ENCODE results near the gene ZNF563. TPM values are rescaled to one million over a fixed set of nuclear protein-coding genes. Genes with fewer than 3 reads are reported as not detected.

Gene ZNF563
- total RNA-seq, 1 experiment from 2014 or later = not detected

- no peaks in the 10 kb centered on the region for H3K4me1 ChIP-seq (ENCODE audit: control insufficient read depth in 1 of 2, insufficient read depth in 2 of 2, low read length in 2 of 2)
- ChIA-PET POLR2A (no interaction called here), RAD21 (ENCODE audit: low non-redundant PET in 1 of 2, low total read pairs in 2 of 2, uncharacterized antibody in 2 of 2, unreplicated experiment in 2 of 2) (no interaction called here), CTCF (no interaction called here)
- BruUV-seq (replicated peaks) = no TSS peak
- no peaks in the 10 kb centered on the region for H3K27me3 ChIP-seq (ENCODE audit: insufficient read depth, low read length)
- no peaks in the 10 kb centered on the region for H4K20me1 ChIP-seq (ENCODE audit: insufficient read depth)
- no peaks in the 10 kb centered on the region for H3K36me3 ChIP-seq (ENCODE audit: control insufficient read depth in 1 of 2, insufficient read depth in 2 of 2, low read length in 2 of 2)
- no peak overlapping the region for H2AFZ ChIP-seq (ENCODE audit: low read depth, low read length, poor library complexity, severe bottlenecking)
- DNase-seq (ENCODE audit: low read depth, low spot score) = no peak
- ATAC-seq = no peak
- H3K9ac ChIP-seq (ENCODE audit: low read length) = no peak overlapping the region
- intact Hi-C loops (cut with micrococcal nuclease) = no loop called here
- TF ChIP-seq FOSL1 (IDR thresholded peaks at IDR 0.05; ENCODE audit: low read depth) (no peak), POLR2A (IDR thresholded peaks at IDR 0.05; ENCODE audit: borderline replicate concordance, extremely low read depth, insufficient read depth, insufficient read length) (no peak), EZH2phosphoT487 (IDR thresholded peaks at IDR 0.05; ENCODE audit: borderline replicate concordance) (no peak), ZFX (IDR thresholded peaks at IDR 0.05) (no peak), ZBTB33 (IDR thresholded peaks at IDR 0.05; ENCODE audit: extremely low read depth, insufficient replicate concordance, low read length) (no peak)
- H3K9me2 ChIP-seq (ENCODE audit: insufficient read depth) = no peaks in the 10 kb centered on the region
- no peak overlapping the region for H3K4me3 ChIP-seq (replicated peaks in 1 of 2; ENCODE audit: low read depth in 1 of 2, low read length in 2 of 2)
- peaks cover 10 to 15% of the 10 kb centered on the region in 2 experiments; a peak in 2 of 4 replicates for H3K9me3 ChIP-seq (ENCODE audit: control insufficient read depth in 1 of 2, insufficient read depth in 1 of 2, low read depth in 1 of 2, low read length in 2 of 2)
- H3K27ac ChIP-seq (ENCODE audit: low read depth, low read length) = no peak overlapping the region
- no peak overlapping the region for H3K4me2 ChIP-seq (ENCODE audit: low read length)
- no peaks in the 10 kb centered on the region for H3K79me2 ChIP-seq (ENCODE audit: insufficient read depth, low read length)
These were observed 40.6 kb upstream of the ZNF563 start for GRCh38 chr19:12374026-12374425.

- ChIA-PET RAD21 (ENCODE audit: low non-redundant PET in 1 of 2, low total read pairs in 2 of 2, uncharacterized antibody in 2 of 2, unreplicated experiment in 2 of 2) (no interaction called here), POLR2A (no interaction called here), CTCF (no interaction called here)
- no peaks in the 10 kb centered on the region for H3K79me2 ChIP-seq (ENCODE audit: insufficient read depth, low read length)
- intact Hi-C loops (cut with micrococcal nuclease) = no loop called here
- H3K27me3 ChIP-seq (ENCODE audit: insufficient read depth, low read length) = no peaks in the 10 kb centered on the region
- H2AFZ ChIP-seq (ENCODE audit: low read depth, low read length, poor library complexity, severe bottlenecking) = no peak within 1 kb of the TSS
- no peak for TF ChIP-seq CTCF (IDR thresholded peaks at IDR 0.05 in 2 of 3, conservative IDR thresholded peaks at IDR 0.05 in 1 of 3; ENCODE audit: borderline replicate concordance in 1 of 3, insufficient read depth in 1 of 3, low read depth in 2 of 3, low read length in 2 of 3)
- TF ChIP-seq POLR2A (IDR thresholded peaks at IDR 0.05; ENCODE audit: borderline replicate concordance, extremely low read depth, insufficient read depth, insufficient read length) = no peak
- no peak for TF ChIP-seq SRF (IDR thresholded peaks at IDR 0.05; ENCODE audit: low read depth)
- ATAC-seq (no peak), DNase-seq (ENCODE audit: low read depth, low spot score) (no peak)
- no peaks in the 10 kb centered on the region for H3K9me2 ChIP-seq (ENCODE audit: insufficient read depth)
- no peaks in the 10 kb centered on the region for H4K20me1 ChIP-seq (ENCODE audit: insufficient read depth)
- H3K9me3 ChIP-seq (ENCODE audit: control insufficient read depth in 1 of 2, insufficient read depth in 1 of 2, low read depth in 1 of 2, low read length in 2 of 2) = peaks cover 0 to 10% of the 10 kb centered on the region in 2 experiments; a peak in 2 of 4 replicates
- H3K36me3 ChIP-seq (ENCODE audit: control insufficient read depth in 1 of 2, insufficient read depth in 2 of 2, low read length in 2 of 2) = no peaks in the 10 kb centered on the region
- H3K4me3 ChIP-seq (replicated peaks in 1 of 2; ENCODE audit: low read depth in 1 of 2, low read length in 2 of 2) = no peak within 1 kb of the TSS
- BruUV-seq (replicated peaks) = no TSS peak
- H3K4me2 ChIP-seq (ENCODE audit: low read length) = no peak within 1 kb of the TSS
- H3K9ac ChIP-seq (ENCODE audit: low read length) = no peak within 1 kb of the TSS
- no peak within 1 kb of the TSS for H3K27ac ChIP-seq (ENCODE audit: low read depth, low read length)
- no peaks in the 10 kb centered on the region for H3K4me1 ChIP-seq (ENCODE audit: control insufficient read depth in 1 of 2, insufficient read depth in 2 of 2, low read length in 2 of 2)
These were observed 32.1 kb upstream of the ZNF563 start, which contains the start of gene ZNF442 for GRCh38 chr19:12365236-12366162. Gene ZNF442, minus strand, starts transcription at chr19:12365683. Its CDS starts 2,052 bp downstream, at chr19:12363631.

Measured in HCT116 (cell line).